HepG2 (cell line): ENCODE data around the gene CD3G. TPM values are rescaled to one million over a fixed set of nuclear protein-coding genes. Genes with fewer than 3 reads are reported as not detected.

Source experiments
- ATAC-seq: fragments of 200-7000 bp; cut with Tn5 transposase; 3 replicates; pipeline ENCODE4 v1.9.1; 2020; ENCODE audit warnings: mild to moderate bottlenecking, moderate library complexity
- BruUV-seq: library from RNA; stranded (reverse); fragments of 400-500 nt; replicated peaks from 2 replicates; lab custom pipeline; 2021; lab: Mats Ljungman, UMichigan
- CTCF ChIA-PET: fragments of 300-600 bp; formaldehyde crosslinking; extraction: SDS; loops from one replicate; lab custom pipeline; 2021; ENCODE audit warnings: low total read pairs, inconsistent platforms, low intra/inter-chr PET ratio; lab: Yijun Ruan, JAX
- POLR2A ChIA-PET: fragments of 350-600 bp; sonication (Branson Sonifier 250); formaldehyde crosslinking; loops from one replicate; lab custom pipeline; 2020; ENCODE audit warnings: antibody characterized with exemption, inconsistent platforms; lab: Yijun Ruan, JAX
- DNase-seq: peaks from one replicate; pipeline ENCODE4 v3.0.0-alpha.2; 2015; ENCODE audit warnings: low spot score
- FAIRE-seq: peaks from 3 replicates; lab custom pipeline; 2011; peaks lifted over from hg19 to GRCh38; lab: Jason Lieb, UNC
- H2AFZ ChIP-seq: one replicate; pipeline ENCODE4 v1.6.1; 2011; ENCODE audit warnings: low read length, inconsistent platforms
- H3K27ac ChIP-seq: fragments of 300-600 bp; 3 replicates; pipeline ENCODE4 v1.8.0; 2011; ENCODE audit warnings: mixed run types, mild to moderate bottlenecking, mixed read lengths, low read length, inconsistent platforms; ENCODE audit not compliant: insufficient read depth; ENCODE audit errors: extremely low read length
- H3K27me3 ChIP-seq, 2 experiments: fragments of 200-600 bp in 1 of 2; 2 replicates in 1 of 2; 3 replicates in 1 of 2; pipeline versions ENCODE4 v1.6.0 to v1.8.0; 2011; ENCODE audit warnings: low read length in 2 of 2, mild to moderate bottlenecking in 2 of 2, moderate library complexity in 2 of 2, inconsistent platforms in 1 of 2; ENCODE audit not compliant: insufficient read depth in 2 of 2, control insufficient read depth in 1 of 2
- H3K36me3 ChIP-seq, 2 experiments: fragments of 200-600 bp in 1 of 2; replicated peaks in 1 of 2; 2 replicates in 1 of 2; 3 replicates in 1 of 2; pipeline versions ENCODE4 v1.5.1 to v1.8.0; 2011; ENCODE audit warnings: low read length in 2 of 2, inconsistent platforms in 1 of 2; ENCODE audit not compliant: insufficient read depth in 2 of 2, control insufficient read depth in 1 of 2
- H3K4me1 ChIP-seq: 2 replicates; pipeline ENCODE4 v1.5.1; 2012; ENCODE audit warnings: low read length, inconsistent platforms; ENCODE audit not compliant: insufficient read depth
- H3K4me2 ChIP-seq: 2 replicates; pipeline ENCODE4 v1.6.0; 2011; ENCODE audit warnings: low read depth, low read length, inconsistent platforms
- H3K4me3 ChIP-seq, 3 experiments: fragments of 200-600 bp in 1 of 3; sonication (generic), shearing (Covaris generic) in 1 of 3; replicated peaks in 1 of 3; 2 replicates each; pipeline ENCODE4 v1.5.1; 2011 to 2016; ENCODE audit warnings: low read length in 3 of 3, inconsistent platforms in 2 of 3, low read depth in 2 of 3, mild to moderate bottlenecking in 2 of 3, control low read depth in 1 of 3, mixed read lengths in 1 of 3; ENCODE audit not compliant: insufficient read depth in 1 of 3
- H3K79me2 ChIP-seq: one replicate; pipeline ENCODE4 v1.6.1; 2011; ENCODE audit warnings: low read length, inconsistent platforms; ENCODE audit not compliant: insufficient read depth
- H3K9ac ChIP-seq: 2 replicates; pipeline ENCODE4 v1.6.0; 2011; ENCODE audit warnings: mild to moderate bottlenecking, low read depth, low read length, inconsistent platforms; ENCODE audit not compliant: insufficient read depth
- H3K9me3 ChIP-seq: 2 replicates; pipeline ENCODE4 v1.5.1; 2012; ENCODE audit warnings: mild to moderate bottlenecking, low read length
- H4K20me1 ChIP-seq: 2 replicates; pipeline ENCODE4 v1.6.0; 2011; ENCODE audit warnings: inconsistent platforms, mild to moderate bottlenecking, low read length, moderate library complexity; ENCODE audit not compliant: insufficient read depth
- AHR ChIP-seq: IDR thresholded peaks from 2 replicates; pipeline ENCODE4 v1.6.1; 2018; ENCODE audit warnings: missing genetic modification reagents, missing compliant biosample characterization
- ARNT ChIP-seq: fragments of 450-650 bp; IDR thresholded peaks from 2 replicates; pipeline ENCODE4 v1.6.1; 2017
- ATF7 ChIP-seq, 2 experiments: fragments of 450-650 bp in 1 of 2; sonication (generic) in 1 of 2; formaldehyde crosslinking in 1 of 2; IDR thresholded peaks; 2 replicates each; pipeline versions ENCODE4 v1.4.0 to v1.6.1; 2016 to 2020; ENCODE audit warnings: antibody characterized with exemption in 1 of 2, mild to moderate bottlenecking in 1 of 2, missing genetic modification reagents in 1 of 2
- ATRX ChIP-seq: sonication (generic); formaldehyde crosslinking; IDR thresholded peaks from 2 replicates; pipeline ENCODE4 v1.4.0; 2020; ENCODE audit warnings: missing genetic modification reagents, borderline replicate concordance
- CENPT ChIP-seq: sonication (generic); formaldehyde crosslinking; IDR thresholded peaks from 2 replicates; pipeline ENCODE4 v1.8.0; 2022; ENCODE audit warnings: low read depth, mild to moderate bottlenecking, moderate library complexity, missing genetic modification reagents
- ELF1 ChIP-seq: sonication (generic); formaldehyde crosslinking; IDR thresholded peaks from 2 replicates; pipeline ENCODE4 v1.4.0; 2020; ENCODE audit warnings: missing genetic modification reagents
- KLF15 ChIP-seq: sonication (generic); formaldehyde crosslinking; IDR thresholded peaks from 2 replicates; pipeline ENCODE4 v1.8.1; 2023; ENCODE audit warnings: borderline replicate concordance, mild to moderate bottlenecking, inconsistent platforms, missing genetic modification reagents, mixed read lengths
- MYNN ChIP-seq: sonication (generic); formaldehyde crosslinking; IDR thresholded peaks from 2 replicates; pipeline ENCODE4 v1.4.0; 2020; ENCODE audit warnings: mild to moderate bottlenecking, low read depth, missing genetic modification reagents
- NFIB ChIP-seq: sonication (generic); formaldehyde crosslinking; IDR thresholded peaks from 2 replicates; pipeline ENCODE4 v1.9.0; 2021; ENCODE audit warnings: missing genetic modification reagents, mild to moderate bottlenecking, borderline replicate concordance
- NFKBIZ ChIP-seq: IDR thresholded peaks from 2 replicates; pipeline ENCODE4 v1.6.1; 2018; ENCODE audit warnings: missing genetic modification reagents, missing compliant biosample characterization
- NR3C1 ChIP-seq: sonication (generic); formaldehyde crosslinking; IDR thresholded peaks from 2 replicates; pipeline ENCODE4 v1.4.0; 2020; ENCODE audit warnings: missing genetic modification reagents
- POLR2AphosphoS5 ChIP-seq: IDR thresholded peaks from 2 replicates; pipeline ENCODE4 v1.6.1; 2012; ENCODE audit warnings: low read depth, low read length
- SRSF4 ChIP-seq: fragments of 200-400 bp; formaldehyde crosslinking; IDR thresholded peaks from one replicate; pipeline ENCODE4 v1.6.1; 2018; ENCODE audit warnings: mild to moderate bottlenecking, low read depth, low read length, moderate library complexity; ENCODE audit not compliant: poor library complexity, severe bottlenecking
- U2AF2 ChIP-seq: fragments of 200-400 bp; formaldehyde crosslinking; IDR thresholded peaks from 2 replicates; pipeline ENCODE4 v1.6.1; 2017; ENCODE audit warnings: low read depth, mild to moderate bottlenecking, low read length
- XRCC5 ChIP-seq: fragments of 200-400 bp; formaldehyde crosslinking; optimal IDR thresholded peaks from 2 replicates; pipeline ENCODE3; 2017; ENCODE audit warnings: mild to moderate bottlenecking, low read length
- ZNF180 ChIP-seq: sonication (generic); formaldehyde crosslinking; IDR thresholded peaks from 2 replicates; pipeline ENCODE4 v1.4.0; 2020; ENCODE audit warnings: low read depth, missing genetic modification reagents, borderline replicate concordance
- ZNF7 ChIP-seq: IDR thresholded peaks from 2 replicates; pipeline ENCODE4 v1.6.1; 2016; ENCODE audit warnings: missing biosample characterization, missing genetic modification reagents
- whole genome bisulfite sequencing: methylation state at CpG from one replicate; pipeline ENCODE4 v1.1.6; 2017; ENCODE audit warnings: low lambda C conversion rate; 5-methylcytosine and 5-hydroxymethylcytosine counted together
- in situ Hi-C: cut with HindIII; loops from 2 replicates; pipeline ENCODE4 v1.10.0; 2017; ENCODE audit warnings: low pct_unique_long_range_greater_than_20kb; ENCODE audit not compliant: extremely low pct_ligation_motif_present
- intact Hi-C: fragments of 100-400 bp; cut with micrococcal nuclease; formaldehyde crosslinking; loops from one replicate; pipeline ENCODE4 v1.10.0; 2022; ENCODE audit not compliant: unreplicated experiment
- polyA plus RNA-seq, 8 experiments: library from polyadenylated mRNA; depleted of rRNA in 3 of 8; stranded (reverse) in 7 of 8; unstranded in 1 of 8; fragments of >200 nt; fragmentation: Illumina TruSeq in 4 of 8; extraction: Trizol in 4 of 8; gene quantifications; 2 replicates each; pipeline versions ENCODE4 v1.2.1 to v1.2.3, GENCODE V29; 2011 to 2016; ENCODE audit warnings: low read depth in 4 of 8, missing spikeins in 1 of 8, mixed read lengths in 1 of 8; ENCODE audit not compliant: insufficient read depth in 1 of 8
- total RNA-seq, 5 experiments: library from RNA; depleted of rRNA; stranded (reverse); fragments of >200 nt; fragmentation: Illumina TruSeq; extraction: Trizol; gene quantifications; 2 replicates each; pipeline ENCODE4 v1.2.3, GENCODE V29; 2016; ENCODE audit warnings: low read depth in 1 of 5
- TF ChIP-seq, protein P1 (sequence below): sonication (generic); formaldehyde crosslinking; IDR thresholded peaks from 2 replicates; pipeline ENCODE4 v1.8.0; 2022; ENCODE audit warnings: mild to moderate bottlenecking, missing genetic modification reagents; ENCODE audit not compliant: insufficient replicate concordance
- TF ChIP-seq, protein P2 (sequence below): sonication (generic); formaldehyde crosslinking; IDR thresholded peaks from 2 replicates; pipeline ENCODE4 v1.4.0; 2020; ENCODE audit warnings: missing genetic modification reagents
- TF ChIP-seq, protein P3 (sequence below): IDR thresholded peaks from 2 replicates; pipeline ENCODE4 v1.6.1; 2018; ENCODE audit warnings: missing genetic modification reagents, mild to moderate bottlenecking, missing compliant biosample characterization

CD3G gene
- total and polyA plus RNA-seq, 2 of the 13 experiments (the other 11 are each of a cell fraction or from before 2014, with no cell fraction given), result not detected

DNA sequence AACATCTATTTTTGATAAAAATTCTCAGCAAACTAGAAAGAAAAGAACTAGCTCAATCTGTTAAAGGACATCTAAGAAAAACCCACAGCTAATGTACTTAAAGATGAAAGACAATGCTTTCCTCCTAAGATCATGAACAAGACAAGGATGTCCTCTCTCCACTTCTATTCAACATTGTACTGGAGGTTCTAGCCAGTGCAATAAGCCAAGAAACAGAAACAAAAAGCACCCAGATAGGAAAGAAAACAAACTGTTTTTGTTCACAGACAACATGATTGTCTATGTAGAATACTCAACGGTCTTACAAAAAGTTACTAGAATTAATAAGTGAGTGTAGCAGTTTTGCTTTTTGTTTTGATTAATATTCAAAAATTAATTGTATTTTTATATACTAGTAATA, 9.4 kb upstream of the CD3G start:
- POLR2A ChIA-PET, result no interaction called here
- H3K9me3 ChIP-seq, result no peaks in the 10 kb centered on the region
- intact Hi-C loops (no loop called here), in situ Hi-C loops (no loop called here)
- CTCF ChIA-PET, result no interaction called here
- no TSS peak for BruUV-seq
- H2AFZ ChIP-seq, result no peak overlapping the region
- no peak overlapping the region for H3K4me2 ChIP-seq
- H3K36me3 ChIP-seq, result no peaks in the 10 kb centered on the region
- DNase-seq, result no peak
- H3K27me3 ChIP-seq, result peaks cover 0 to 1% of the 10 kb centered on the region in 2 experiments; a peak in 2 of 5 replicates
- 6% methylated on average over 1 of the region's 1 CpG for WGBS
- peaks cover 17% of the 10 kb centered on the region for H3K4me1 ChIP-seq
- no peaks in the 10 kb centered on the region for H4K20me1 ChIP-seq
- no peak overlapping the region for H3K27ac ChIP-seq
- no peak overlapping the region for H3K9ac ChIP-seq
- no peak for FAIRE-seq
- no peaks in the 10 kb centered on the region for H3K79me2 ChIP-seq
- no peak for TF ChIP-seq CENPT (CRISPR knock-in tag)
- no peak for TF ChIP-seq NFKBIZ (CRISPR knock-in tag)
- no peak for TF ChIP-seq NFIB (CRISPR knock-in tag)
- TF ChIP-seq, protein P1, sequence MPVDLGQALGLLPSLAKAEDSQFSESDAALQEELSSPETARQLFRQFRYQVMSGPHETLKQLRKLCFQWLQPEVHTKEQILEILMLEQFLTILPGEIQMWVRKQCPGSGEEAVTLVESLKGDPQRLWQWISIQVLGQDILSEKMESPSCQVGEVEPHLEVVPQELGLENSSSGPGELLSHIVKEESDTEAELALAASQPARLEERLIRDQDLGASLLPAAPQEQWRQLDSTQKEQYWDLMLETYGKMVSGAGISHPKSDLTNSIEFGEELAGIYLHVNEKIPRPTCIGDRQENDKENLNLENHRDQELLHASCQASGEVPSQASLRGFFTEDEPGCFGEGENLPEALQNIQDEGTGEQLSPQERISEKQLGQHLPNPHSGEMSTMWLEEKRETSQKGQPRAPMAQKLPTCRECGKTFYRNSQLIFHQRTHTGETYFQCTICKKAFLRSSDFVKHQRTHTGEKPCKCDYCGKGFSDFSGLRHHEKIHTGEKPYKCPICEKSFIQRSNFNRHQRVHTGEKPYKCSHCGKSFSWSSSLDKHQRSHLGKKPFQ (CRISPR knock-in tag), result no peak
- TF ChIP-seq U2AF2, result no peak
- TF ChIP-seq ATRX (CRISPR knock-in tag), result no peak
- no peak for TF ChIP-seq ARNT
- TF ChIP-seq ATF7 (IDR thresholded peaks at IDR 0.05), result no peak
- TF ChIP-seq ATF7 (CRISPR knock-in tag; IDR thresholded peaks at IDR 0.05), result no peak
- TF ChIP-seq XRCC5, result no peak
- TF ChIP-seq NR3C1, result no peak
- TF ChIP-seq SRSF4, result no peak
- no peak for TF ChIP-seq ZNF7 (CRISPR knock-in tag)
- no peak for TF ChIP-seq ZNF180
- TF ChIP-seq KLF15, result no peak
- TF ChIP-seq, protein P2, sequence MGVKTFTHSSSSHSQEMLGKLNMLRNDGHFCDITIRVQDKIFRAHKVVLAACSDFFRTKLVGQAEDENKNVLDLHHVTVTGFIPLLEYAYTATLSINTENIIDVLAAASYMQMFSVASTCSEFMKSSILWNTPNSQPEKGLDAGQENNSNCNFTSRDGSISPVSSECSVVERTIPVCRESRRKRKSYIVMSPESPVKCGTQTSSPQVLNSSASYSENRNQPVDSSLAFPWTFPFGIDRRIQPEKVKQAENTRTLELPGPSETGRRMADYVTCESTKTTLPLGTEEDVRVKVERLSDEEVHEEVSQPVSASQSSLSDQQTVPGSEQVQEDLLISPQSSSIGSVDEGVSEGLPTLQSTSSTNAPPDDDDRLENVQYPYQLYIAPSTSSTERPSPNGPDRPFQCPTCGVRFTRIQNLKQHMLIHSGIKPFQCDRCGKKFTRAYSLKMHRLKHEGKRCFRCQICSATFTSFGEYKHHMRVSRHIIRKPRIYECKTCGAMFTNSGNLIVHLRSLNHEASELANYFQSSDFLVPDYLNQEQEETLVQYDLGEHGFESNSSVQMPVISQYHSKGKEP (CRISPR knock-in tag), result no peak
- TF ChIP-seq MYNN (CRISPR knock-in tag), result no peak
- no peak for TF ChIP-seq ELF1 (CRISPR knock-in tag)
- TF ChIP-seq, protein P3, sequence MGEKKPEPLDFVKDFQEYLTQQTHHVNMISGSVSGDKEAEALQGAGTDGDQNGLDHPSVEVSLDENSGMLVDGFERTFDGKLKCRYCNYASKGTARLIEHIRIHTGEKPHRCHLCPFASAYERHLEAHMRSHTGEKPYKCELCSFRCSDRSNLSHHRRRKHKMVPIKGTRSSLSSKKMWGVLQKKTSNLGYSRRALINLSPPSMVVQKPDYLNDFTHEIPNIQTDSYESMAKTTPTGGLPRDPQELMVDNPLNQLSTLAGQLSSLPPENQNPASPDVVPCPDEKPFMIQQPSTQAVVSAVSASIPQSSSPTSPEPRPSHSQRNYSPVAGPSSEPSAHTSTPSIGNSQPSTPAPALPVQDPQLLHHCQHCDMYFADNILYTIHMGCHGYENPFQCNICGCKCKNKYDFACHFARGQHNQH, result no peak
- TF ChIP-seq POLR2AphosphoS5, result no peak
- TF ChIP-seq AHR, result no peak
- no peak for ATAC-seq
- no peak overlapping the region for H3K4me3 ChIP-seq
